Prostate gland (tissue), 2 donors: ENCODE measurements around the gene MRPL58.

Experiments used
- POLR2AphosphoS5 ChIP-seq: sonication (generic); formaldehyde crosslinking; IDR thresholded peaks from one replicate; pipeline ENCODE4 v1.6.1; 2017; ENCODE audit warnings: antibody characterized with exemption
- TF ChIP-seq, protein P1 (sequence below), 4 experiments: fragments of 200-600 bp in 2 of 4; fragments of 450-650 bp in 2 of 4; sonication (generic) in 2 of 4; IDR thresholded peaks; 1 replicate in 3 of 4; 2 replicates in 1 of 4; pipeline ENCODE4 v1.5.1; 2016 to 2019; ENCODE audit warnings: antibody characterized with exemption in 4 of 4, mild to moderate bottlenecking in 2 of 4, moderate library complexity in 2 of 4

DNA sequence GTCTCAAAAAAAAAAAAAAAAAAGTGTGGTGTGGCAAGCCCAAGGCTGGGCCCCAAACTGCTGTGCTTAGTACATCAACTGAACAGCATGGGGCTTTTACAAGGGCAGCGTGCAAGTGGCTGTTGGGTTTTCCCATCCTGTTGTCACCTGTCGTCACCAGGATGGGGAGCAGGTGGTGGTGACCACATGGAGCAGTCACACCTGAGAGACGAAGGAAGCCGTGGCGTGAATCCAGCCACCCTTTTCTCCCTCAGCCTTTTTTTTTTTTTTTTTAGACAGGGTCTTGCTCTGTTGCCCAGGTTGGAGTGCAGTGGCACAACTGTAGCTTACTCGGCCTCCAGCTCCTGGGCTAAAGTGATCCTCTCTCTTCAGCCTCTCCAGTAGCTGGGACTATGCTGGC is 4.1 kb upstream of the MRPL58 start:
- TF ChIP-seq, protein P1, sequence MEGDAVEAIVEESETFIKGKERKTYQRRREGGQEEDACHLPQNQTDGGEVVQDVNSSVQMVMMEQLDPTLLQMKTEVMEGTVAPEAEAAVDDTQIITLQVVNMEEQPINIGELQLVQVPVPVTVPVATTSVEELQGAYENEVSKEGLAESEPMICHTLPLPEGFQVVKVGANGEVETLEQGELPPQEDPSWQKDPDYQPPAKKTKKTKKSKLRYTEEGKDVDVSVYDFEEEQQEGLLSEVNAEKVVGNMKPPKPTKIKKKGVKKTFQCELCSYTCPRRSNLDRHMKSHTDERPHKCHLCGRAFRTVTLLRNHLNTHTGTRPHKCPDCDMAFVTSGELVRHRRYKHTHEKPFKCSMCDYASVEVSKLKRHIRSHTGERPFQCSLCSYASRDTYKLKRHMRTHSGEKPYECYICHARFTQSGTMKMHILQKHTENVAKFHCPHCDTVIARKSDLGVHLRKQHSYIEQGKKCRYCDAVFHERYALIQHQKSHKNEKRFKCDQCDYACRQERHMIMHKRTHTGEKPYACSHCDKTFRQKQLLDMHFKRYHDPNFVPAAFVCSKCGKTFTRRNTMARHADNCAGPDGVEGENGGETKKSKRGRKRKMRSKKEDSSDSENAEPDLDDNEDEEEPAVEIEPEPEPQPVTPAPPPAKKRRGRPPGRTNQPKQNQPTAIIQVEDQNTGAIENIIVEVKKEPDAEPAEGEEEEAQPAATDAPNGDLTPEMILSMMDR (IDR thresholded peaks at IDR 0.05), result no peak
- TF ChIP-seq POLR2AphosphoS5, result no peak
